Left lung (tissue), 10 donors: Measurements from ENCODE around the gene CROCC. TPM values are rescaled to one million over a fixed set of nuclear protein-coding genes. Genes with fewer than 3 reads are reported as not detected.
"Not testable (repeated sequence)": the region's sequence is repeated elsewhere in the genome, so short reads cannot be mapped to it uniquely, and the experiment has no call there.

Experiments
- ATAC-seq: fragments of 200-7000 bp; cut with Tn5 transposase; one replicate; pipeline ENCODE4 v1.9.1; 2020; ENCODE audit warnings: moderate library complexity
- DNase-seq, 4 donors: peaks; one replicate each; pipeline ENCODE4 v3.0.0-alpha.2; 2013 to 2020
- H3K27ac ChIP-seq, 2 donors: fragments of 200-600 bp; sonication (generic) in 1 of 2; one replicate each; pipeline versions ENCODE4 v1.5.0 to v1.8.0; 2020 to 2021
- H3K27me3 ChIP-seq, 2 donors: fragments of 200-600 bp; sonication (generic) in 1 of 2; one replicate each; pipeline versions ENCODE4 v1.5.0 to v1.8.0; 2020 to 2021
- H3K36me3 ChIP-seq, 2 donors: fragments of 200-600 bp; sonication (generic) in 1 of 2; one replicate each; pipeline versions ENCODE4 v1.5.0 to v1.8.0; 2020 to 2021
- H3K4me1 ChIP-seq, 2 donors: fragments of 200-600 bp; one replicate each; pipeline ENCODE4 v1.8.0; 2021
- H3K4me3 ChIP-seq, 2 donors: fragments of 200-600 bp; sonication (generic) in 1 of 2; one replicate each; pipeline versions ENCODE4 v1.5.0 to v1.8.0; 2020 to 2021; ENCODE audit warnings: mild to moderate bottlenecking in 1 of 2
- H3K9me3 ChIP-seq, 2 donors: fragments of 200-600 bp; sonication (generic) in 1 of 2; one replicate each; pipeline versions ENCODE4 v1.5.0 to v1.8.0; 2020 to 2021
- intact Hi-C, 2 donors: fragments of 100-400 bp; cut with DNase I; formaldehyde crosslinking; loops; one replicate each; pipeline versions ENCODE4 v1.11.2 to v1.14.2; 2022
- polyA plus RNA-seq, 6 donors: library from polyadenylated mRNA; unstranded; fragments of 120-200 nt; gene quantifications; one replicate each; pipeline ENCODE4 v1.2.1, GENCODE V29; 2013; ENCODE audit not compliant: insufficient read length in 6 of 6
- total RNA-seq, 2 donors: library from RNA; stranded (reverse); fragmentation: NEBNext Ultra II Directional; extraction: Animal tissue kit (Norgen Biotek cat#: 25700); gene quantifications; one replicate each; pipeline ENCODE4 v1.2.1, GENCODE V29; 2021
- TF ChIP-seq, protein P1 (sequence below), 2 donors: fragments of 200-600 bp; sonication (generic) in 1 of 2; IDR thresholded peaks; one replicate each; pipeline versions ENCODE4 v1.5.0 to v1.8.0; 2021; ENCODE audit warnings: antibody characterized with exemption in 2 of 2
- donor health status: DM: no; HTN: yes; CAD: no.
- donor health status: DM: no; HTN: no; CAD: no.

The CROCC gene
- total and polyA plus RNA-seq, 8 donors: 19.1 to 66.2 (median 53.9) TPM

GRCh38 chr1:16960560-16961296 is 39.0 kb downstream of the CROCC start:
- TF ChIP-seq, protein P1, sequence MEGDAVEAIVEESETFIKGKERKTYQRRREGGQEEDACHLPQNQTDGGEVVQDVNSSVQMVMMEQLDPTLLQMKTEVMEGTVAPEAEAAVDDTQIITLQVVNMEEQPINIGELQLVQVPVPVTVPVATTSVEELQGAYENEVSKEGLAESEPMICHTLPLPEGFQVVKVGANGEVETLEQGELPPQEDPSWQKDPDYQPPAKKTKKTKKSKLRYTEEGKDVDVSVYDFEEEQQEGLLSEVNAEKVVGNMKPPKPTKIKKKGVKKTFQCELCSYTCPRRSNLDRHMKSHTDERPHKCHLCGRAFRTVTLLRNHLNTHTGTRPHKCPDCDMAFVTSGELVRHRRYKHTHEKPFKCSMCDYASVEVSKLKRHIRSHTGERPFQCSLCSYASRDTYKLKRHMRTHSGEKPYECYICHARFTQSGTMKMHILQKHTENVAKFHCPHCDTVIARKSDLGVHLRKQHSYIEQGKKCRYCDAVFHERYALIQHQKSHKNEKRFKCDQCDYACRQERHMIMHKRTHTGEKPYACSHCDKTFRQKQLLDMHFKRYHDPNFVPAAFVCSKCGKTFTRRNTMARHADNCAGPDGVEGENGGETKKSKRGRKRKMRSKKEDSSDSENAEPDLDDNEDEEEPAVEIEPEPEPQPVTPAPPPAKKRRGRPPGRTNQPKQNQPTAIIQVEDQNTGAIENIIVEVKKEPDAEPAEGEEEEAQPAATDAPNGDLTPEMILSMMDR (IDR thresholded peaks at IDR 0.05): peak; percentile 65 to 72
- H3K4me3 ChIP-seq: peak overlapping the region; percentile 19 to 28
- H3K4me1 ChIP-seq: peaks cover 8 to 11% of the 10 kb centered on the region in 2 donors
- H3K27me3 ChIP-seq: no peaks in the 10 kb centered on the region
- no peaks in the 10 kb centered on the region for H3K9me3 ChIP-seq
- ATAC-seq: peak; percentile 93
- H3K27ac ChIP-seq: peak overlapping the region in 1 of 2 donors; percentile 45
- peak; percentile 64 to 95 (median 88) for DNase-seq
- intact Hi-C loops: loop anchor here in 1 of 2 donors (5.0 kb wide), 1 partner anchor 82 kb away; no protein-coding TSS in a partner anchor
- peaks cover 0 to 11% of the 10 kb centered on the region in 2 donors for H3K36me3 ChIP-seq

GRCh38 chr1:16961297-16962133 is 39.8 kb downstream of the CROCC start:
- TF ChIP-seq, protein P1 (IDR thresholded peaks at IDR 0.05): no peak
- H3K27me3 ChIP-seq: no peaks in the 10 kb centered on the region
- intact Hi-C loops: loop anchor here in 1 of 2 donors (5.0 kb wide), 1 partner anchor 81 kb away; no protein-coding TSS in a partner anchor
- DNase-seq: no peak
- H3K4me3 ChIP-seq: peak overlapping the region; percentile 19 to 28
- H3K4me1 ChIP-seq: peaks cover 8 to 11% of the 10 kb centered on the region in 2 donors
- no peak for ATAC-seq
- H3K36me3 ChIP-seq: peaks cover 0 to 14% of the 10 kb centered on the region in 2 donors
- no peak overlapping the region for H3K27ac ChIP-seq
- no peaks in the 10 kb centered on the region for H3K9me3 ChIP-seq

- H3K9me3 ChIP-seq, H3K4me3 ChIP-seq, ATAC-seq, H3K27ac ChIP-seq, DNase-seq, H3K27me3 ChIP-seq: not testable (repeated sequence)
- peaks cover 15 to 19% of the 10 kb centered on the region in 2 donors for H3K4me1 ChIP-seq
- intact Hi-C loops: loop anchor here in 1 of 2 donors (5.0 kb wide), 1 partner anchor 78 kb away; no protein-coding TSS in a partner anchor
- H3K36me3 ChIP-seq: peaks cover 0 to 21% of the 10 kb centered on the region in 2 donors
Observed at GRCh38 chr1:16964169-16964568, 42.4 kb downstream of the CROCC start.

DNA sequence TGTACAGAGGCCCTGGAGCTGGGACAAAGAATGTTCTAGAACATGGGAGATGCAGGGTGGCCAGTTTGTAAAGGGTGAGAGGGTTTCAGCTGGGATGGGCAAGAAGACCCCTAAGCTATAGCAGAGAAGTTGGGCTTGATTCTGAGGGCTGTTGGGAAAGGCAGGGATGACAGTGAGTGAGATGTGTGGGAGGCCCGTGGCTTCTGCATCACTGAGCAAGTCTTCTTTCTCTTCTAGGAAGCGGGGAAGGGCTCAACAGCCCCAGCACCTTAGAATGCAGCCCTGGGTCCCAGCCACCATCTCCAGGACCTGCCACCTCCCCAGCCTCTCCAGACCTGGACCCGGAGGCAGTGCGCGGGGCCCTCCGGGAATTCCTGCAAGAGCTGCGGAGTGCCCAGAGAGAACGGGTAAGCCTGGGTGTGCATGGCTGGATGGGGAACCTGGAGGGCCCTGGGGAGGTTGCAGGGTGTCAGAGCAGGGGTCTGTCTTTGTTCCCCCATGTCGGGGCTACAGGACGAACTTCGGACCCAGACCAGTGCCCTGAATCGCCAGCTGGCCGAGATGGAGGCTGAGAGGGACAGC is 43.8 kb downstream of the CROCC start:
- H3K4me3 ChIP-seq: no peak overlapping the region
- TF ChIP-seq, protein P1 (IDR thresholded peaks at IDR 0.05): no peak
- no peaks in the 10 kb centered on the region for H3K27me3 ChIP-seq
- H3K9me3 ChIP-seq: no peaks in the 10 kb centered on the region
- H3K4me1 ChIP-seq: peaks cover 10 to 14% of the 10 kb centered on the region in 2 donors
- peaks cover 0 to 35% of the 10 kb centered on the region in 2 donors for H3K36me3 ChIP-seq
- intact Hi-C loops: no loop called here
- no peak overlapping the region for H3K27ac ChIP-seq
- DNase-seq (no peak), ATAC-seq (no peak)

DNA sequence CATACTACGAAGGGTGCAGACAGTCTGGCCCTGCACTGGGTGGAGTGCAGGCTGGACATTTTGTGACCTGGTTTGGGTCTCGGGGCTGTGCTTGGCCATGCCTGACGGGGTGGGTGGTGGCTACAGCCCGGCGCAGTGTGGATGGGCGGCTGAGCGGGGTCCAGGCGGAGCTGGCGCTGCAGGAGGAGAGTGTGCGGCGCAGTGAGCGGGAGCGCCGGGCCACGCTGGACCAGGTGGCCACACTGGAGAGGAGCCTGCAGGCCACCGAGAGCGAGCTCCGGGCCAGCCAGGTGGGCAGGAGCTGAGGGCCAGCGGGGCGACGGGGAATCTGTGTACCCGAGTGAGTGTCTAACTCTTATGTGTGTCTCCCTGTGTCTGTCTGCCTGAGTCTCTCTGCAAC is 44.6 kb downstream of the CROCC start:
- DNase-seq (no peak), ATAC-seq (no peak)
- TF ChIP-seq, protein P1 (IDR thresholded peaks at IDR 0.05): no peak
- Histone ChIP-seq H3K27ac (no peak overlapping the region), H3K9me3 (no peaks in the 10 kb centered on the region), H3K27me3 (no peaks in the 10 kb centered on the region), H3K36me3 (peaks cover 0 to 38% of the 10 kb centered on the region in 2 donors), H3K4me3 (no peak overlapping the region), H3K4me1 (peaks cover 6 to 8% of the 10 kb centered on the region in 2 donors)
- intact Hi-C loops: no loop called here
